Stimulated activated CD4-positive, alpha-beta T cell treated with anti-CD3 and anti-CD28 coated beads, TNF-alpha, amount 100 ng/mL, for 24 hours (primary cell): ENCODE results near the gene PRDM9.
"Not testable (repeated sequence)": the region's sequence is repeated elsewhere in the genome, so short reads cannot be mapped to it uniquely, and the experiment has no call there.

Experiments used
- DNase-seq, 3 experiments: peaks; one replicate each; pipeline ENCODE4 v3.0.0-alpha.2; 2020; ENCODE audit warnings: low read depth in 3 of 3

The PRDM9 gene

DNA sequence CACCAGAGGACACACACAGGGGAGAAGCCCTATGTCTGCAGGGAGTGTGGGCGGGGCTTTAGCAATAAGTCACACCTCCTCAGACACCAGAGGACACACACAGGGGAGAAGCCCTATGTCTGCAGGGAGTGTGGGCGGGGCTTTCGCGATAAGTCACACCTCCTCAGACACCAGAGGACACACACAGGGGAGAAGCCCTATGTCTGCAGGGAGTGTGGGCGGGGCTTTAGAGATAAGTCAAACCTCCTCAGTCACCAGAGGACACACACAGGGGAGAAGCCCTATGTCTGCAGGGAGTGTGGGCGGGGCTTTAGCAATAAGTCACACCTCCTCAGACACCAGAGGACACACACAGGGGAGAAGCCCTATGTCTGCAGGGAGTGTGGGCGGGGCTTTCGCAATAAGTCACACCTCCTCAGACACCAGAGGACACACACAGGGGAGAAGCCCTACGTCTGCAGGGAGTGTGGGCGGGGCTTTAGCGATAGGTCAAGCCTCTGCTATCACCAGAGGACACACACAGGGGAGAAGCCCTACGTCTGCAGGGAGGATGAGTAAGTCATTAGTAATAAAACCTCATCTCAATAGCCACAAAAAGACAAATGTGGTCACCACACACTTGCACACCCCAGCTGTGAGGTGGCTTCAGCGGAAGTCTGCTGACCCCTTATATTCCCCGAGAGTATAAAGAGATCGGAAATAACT is 20.0 kb downstream of the PRDM9 start:
- not testable (repeated sequence) for DNase-seq

- no peak for DNase-seq
Measured at GRCh38 chr5:23528677-23529076, 21.3 kb downstream of the PRDM9 start.

GRCh38 chr5:23530571-23530970 is 23.2 kb downstream of the PRDM9 start:
- DNase-seq: no peak

GRCh38 chr5:23571059-23571458 is 63.6 kb downstream of the PRDM9 start:
- DNase-seq: no peak
